DND-41 (cell line): ENCODE data around the gene TEDC2.

Experiments used
- ATAC-seq: fragments of 200-7000 bp; cut with Tn5 transposase; 3 replicates; pipeline ENCODE4 v1.9.1; 2021; ENCODE audit warnings: low read depth; ENCODE audit not compliant: insufficient read depth
- DNase-seq: peaks from one replicate; pipeline ENCODE4 v3.0.0-alpha.2; 2020
- H2AFZ ChIP-seq: 2 replicates; pipeline ENCODE4 v1.6.0; 2012; ENCODE audit warnings: low read depth, low read length
- H3K27ac ChIP-seq: 2 replicates; pipeline ENCODE4 v1.5.1; 2012; ENCODE audit warnings: low read length, inconsistent platforms
- H3K27me3 ChIP-seq: fragments of 200-600 bp; sonication (generic); 2 replicates; pipeline ENCODE4 v1.6.0; 2012; ENCODE audit warnings: low read length, mild to moderate bottlenecking, inconsistent platforms; ENCODE audit not compliant: insufficient read depth, poor library complexity
- H3K36me3 ChIP-seq: 2 replicates; pipeline ENCODE4 v1.5.1; 2012; ENCODE audit warnings: low read length, inconsistent platforms; ENCODE audit not compliant: insufficient read depth
- H3K4me1 ChIP-seq: 2 replicates; pipeline ENCODE4 v1.5.1; 2012; ENCODE audit warnings: mild to moderate bottlenecking, low read length; ENCODE audit not compliant: insufficient read depth
- H3K4me2 ChIP-seq: 2 replicates; pipeline ENCODE4 v1.6.0; 2012; ENCODE audit warnings: mild to moderate bottlenecking, moderate library complexity, low read length, inconsistent platforms; ENCODE audit not compliant: insufficient read depth
- H3K4me3 ChIP-seq, 2 experiments: fragments of 200-600 bp in 1 of 2; shearing (Covaris generic) in 1 of 2; 2 replicates each; pipeline ENCODE4 v1.5.1; 2012 to 2016; ENCODE audit warnings: inconsistent platforms in 2 of 2, low read length in 2 of 2, mild to moderate bottlenecking in 2 of 2, low read depth in 1 of 2, moderate library complexity in 1 of 2
- H3K79me2 ChIP-seq: 2 replicates; pipeline ENCODE4 v1.6.0; 2012; ENCODE audit warnings: low read length, inconsistent platforms; ENCODE audit not compliant: insufficient read depth
- H3K9ac ChIP-seq: 2 replicates; pipeline ENCODE4 v1.6.0; 2012; ENCODE audit warnings: low read depth, mild to moderate bottlenecking, inconsistent platforms, low read length, moderate library complexity
- H3K9me3 ChIP-seq: 2 replicates; pipeline ENCODE4 v1.5.1; 2012; ENCODE audit warnings: low read length, moderate library complexity, mild to moderate bottlenecking, inconsistent platforms; ENCODE audit not compliant: insufficient read depth, severe bottlenecking
- H4K20me1 ChIP-seq: 2 replicates; pipeline ENCODE4 v1.6.0; 2012; ENCODE audit warnings: low read length; ENCODE audit not compliant: insufficient read depth
- CTCF ChIP-seq: IDR thresholded peaks from 2 replicates; pipeline ENCODE4 v1.5.1; 2012; ENCODE audit warnings: borderline replicate concordance, low read length, moderate library complexity, mild to moderate bottlenecking; ENCODE audit not compliant: poor library complexity, severe bottlenecking; ENCODE audit errors: extremely low read depth
- EZH2 ChIP-seq: IDR thresholded peaks from 3 replicates; pipeline ENCODE4 v1.6.1; 2012; ENCODE audit warnings: borderline replicate concordance, low read depth, mild to moderate bottlenecking, moderate library complexity, low read length, inconsistent platforms; ENCODE audit not compliant: severe bottlenecking

The TEDC2 gene

GRCh38 chr16:2492292-2492691, 32.4 kb downstream of the TEDC2 start:
- TF ChIP-seq CTCF (no peak), EZH2 (no peak)
- ATAC-seq (no peak), DNase-seq (no peak)
- Histone ChIP-seq H3K27ac (no peak overlapping the region), H3K27me3 (no peaks in the 10 kb centered on the region), H3K4me3 (no peak overlapping the region), H3K9me3 (no peaks in the 10 kb centered on the region), H3K79me2 (peaks cover 33% of the 10 kb centered on the region), H3K4me1 (no peaks in the 10 kb centered on the region), H2AFZ (no peak overlapping the region), H4K20me1 (peaks cover 26% of the 10 kb centered on the region), H3K9ac (no peak overlapping the region), H3K36me3 (peaks cover 25% of the 10 kb centered on the region), H3K4me2 (no peak overlapping the region)

- no peak overlapping the region for H2AFZ ChIP-seq
- DNase-seq, result no peak
- ATAC-seq, result no peak
- TF ChIP-seq EZH2 (no peak), CTCF (no peak)
- H3K4me1 ChIP-seq, result no peaks in the 10 kb centered on the region
- H3K36me3 ChIP-seq, result peaks cover 38% of the 10 kb centered on the region
- peaks cover 21% of the 10 kb centered on the region for H4K20me1 ChIP-seq
- H3K4me3 ChIP-seq, result no peak overlapping the region
- no peaks in the 10 kb centered on the region for H3K27me3 ChIP-seq
- no peak overlapping the region for H3K27ac ChIP-seq
- H3K79me2 ChIP-seq, result peaks cover 23% of the 10 kb centered on the region; the same call in 1 of the 2 replicates
- no peak overlapping the region for H3K9ac ChIP-seq
- no peak overlapping the region for H3K4me2 ChIP-seq
- no peaks in the 10 kb centered on the region for H3K9me3 ChIP-seq
Observed at GRCh38 chr16:2493605-2494004, 33.7 kb downstream of the TEDC2 start.

GRCh38 chr16:2494616-2495015, 34.7 kb downstream of the TEDC2 start:
- no peaks in the 10 kb centered on the region for H3K4me1 ChIP-seq
- H3K9me3 ChIP-seq, result no peaks in the 10 kb centered on the region
- H4K20me1 ChIP-seq, result peaks cover 26% of the 10 kb centered on the region
- no peak overlapping the region for H3K4me3 ChIP-seq
- H2AFZ ChIP-seq, result no peak overlapping the region
- H3K9ac ChIP-seq, result no peak overlapping the region
- DNase-seq, result no peak
- peaks cover 46% of the 10 kb centered on the region for H3K36me3 ChIP-seq
- no peak overlapping the region for H3K4me2 ChIP-seq
- H3K27me3 ChIP-seq, result no peaks in the 10 kb centered on the region
- TF ChIP-seq CTCF, result no peak
- no peak for TF ChIP-seq EZH2
- ATAC-seq, result no peak
- H3K79me2 ChIP-seq, result peaks cover 20% of the 10 kb centered on the region; the same call in 1 of the 2 replicates
- no peak overlapping the region for H3K27ac ChIP-seq

- Histone ChIP-seq H3K27ac (no peak overlapping the region), H3K4me3 (no peak overlapping the region), H3K79me2 (peaks cover 15% of the 10 kb centered on the region; the same call in 1 of the 2 replicates), H4K20me1 (peaks cover 22% of the 10 kb centered on the region), H3K4me2 (no peak overlapping the region), H3K4me1 (no peaks in the 10 kb centered on the region), H3K36me3 (peaks cover 47% of the 10 kb centered on the region), H2AFZ (no peak overlapping the region), H3K27me3 (no peaks in the 10 kb centered on the region), H3K9ac (no peak overlapping the region), H3K9me3 (no peaks in the 10 kb centered on the region)
- ATAC-seq (no peak), DNase-seq (no peak)
- TF ChIP-seq CTCF, result no peak
- TF ChIP-seq EZH2, result no peak
Observed at GRCh38 chr16:2495041-2495440, 35.1 kb downstream of the TEDC2 start.
